HepG2 (cell line): ENCODE data around the gene AS3MT. TPM values are rescaled to one million over a fixed set of nuclear protein-coding genes. Genes with fewer than 3 reads are reported as not detected.

Source experiments
- AHR ChIP-seq: IDR thresholded peaks from 2 replicates; pipeline ENCODE4 v1.6.1; 2018; ENCODE audit warnings: missing genetic modification reagents, missing compliant biosample characterization
- HDAC1 ChIP-seq: sonication (generic); formaldehyde crosslinking; IDR thresholded peaks from 2 replicates; pipeline ENCODE4 v1.5.1; 2020; ENCODE audit warnings: mild to moderate bottlenecking, missing genetic modification reagents
- HOXA9 ChIP-seq: sonication (generic); formaldehyde crosslinking; IDR thresholded peaks from 2 replicates; pipeline ENCODE4 v1.8.1; 2022; ENCODE audit warnings: missing genetic modification reagents, mild to moderate bottlenecking, moderate library complexity, borderline replicate concordance
- KAT2B ChIP-seq: fragments of 150-350 bp; IDR thresholded peaks from 2 replicates; pipeline ENCODE4 v1.6.1; 2014; ENCODE audit warnings: low read depth, low read length, borderline replicate concordance
- KDM2A ChIP-seq: sonication (generic); formaldehyde crosslinking; IDR thresholded peaks from 2 replicates; pipeline ENCODE4 v1.4.0; 2020; ENCODE audit warnings: low read depth, missing genetic modification reagents, borderline replicate concordance
- MXI1 ChIP-seq: IDR thresholded peaks from 3 replicates; pipeline ENCODE4 v1.6.1; 2012; ENCODE audit warnings: low read depth, low read length, inconsistent platforms, borderline replicate concordance
- NONO ChIP-seq, 2 experiments: fragments of 450-650 bp in 1 of 2; sonication (generic) in 1 of 2; formaldehyde crosslinking in 1 of 2; IDR thresholded peaks in 1 of 2; conservative IDR thresholded peaks in 1 of 2; 2 replicates each; pipeline versions ENCODE4 v1.6.1 to v1.8.0; 2017 to 2022; ENCODE audit warnings: mild to moderate bottlenecking in 1 of 2, missing genetic modification reagents in 1 of 2, moderate library complexity in 1 of 2
- TEAD3 ChIP-seq: optimal IDR thresholded peaks from 2 replicates; pipeline ENCODE3; 2016; ENCODE audit warnings: borderline replicate concordance
- ZC3H13 ChIP-seq: sonication (generic); formaldehyde crosslinking; IDR thresholded peaks from 2 replicates; pipeline ENCODE4 v1.8.1; 2023; ENCODE audit warnings: mild to moderate bottlenecking, missing genetic modification reagents, moderate library complexity
- ZNF143 ChIP-seq: sonication (generic); formaldehyde crosslinking; IDR thresholded peaks from 2 replicates; pipeline ENCODE4 v1.4.0; 2020; ENCODE audit warnings: missing genetic modification reagents
- ZNF235 ChIP-seq: sonication (generic); formaldehyde crosslinking; IDR thresholded peaks from 2 replicates; pipeline ENCODE4 v1.8.1; 2023; ENCODE audit warnings: mild to moderate bottlenecking, missing genetic modification reagents, borderline replicate concordance
- ZNF589 ChIP-seq: sonication (generic); formaldehyde crosslinking; conservative IDR thresholded peaks from 2 replicates; pipeline ENCODE4 v1.8.0; 2022; ENCODE audit warnings: mild to moderate bottlenecking, moderate library complexity, missing genetic modification reagents
- ZNF75D ChIP-seq: sonication (generic); formaldehyde crosslinking; IDR thresholded peaks from 2 replicates; pipeline ENCODE4 v1.8.1; 2023; ENCODE audit warnings: missing genetic modification reagents, mild to moderate bottlenecking, borderline replicate concordance
- ZNF790 ChIP-seq: sonication (generic); formaldehyde crosslinking; IDR thresholded peaks from 2 replicates; pipeline ENCODE4 v1.8.0; 2022; ENCODE audit warnings: missing genetic modification reagents, mild to moderate bottlenecking, borderline replicate concordance
- polyA plus RNA-seq, 8 experiments: library from polyadenylated mRNA; depleted of rRNA in 3 of 8; stranded (reverse) in 7 of 8; unstranded in 1 of 8; fragments of >200 nt; fragmentation: Illumina TruSeq in 4 of 8; extraction: Trizol in 4 of 8; gene quantifications; 2 replicates each; pipeline versions ENCODE4 v1.2.1 to v1.2.3, GENCODE V29; 2011 to 2016; ENCODE audit warnings: low read depth in 4 of 8, missing spikeins in 1 of 8, mixed read lengths in 1 of 8; ENCODE audit not compliant: insufficient read depth in 1 of 8
- total RNA-seq, 5 experiments: library from RNA; depleted of rRNA; stranded (reverse); fragments of >200 nt; fragmentation: Illumina TruSeq; extraction: Trizol; gene quantifications; 2 replicates each; pipeline ENCODE4 v1.2.3, GENCODE V29; 2016; ENCODE audit warnings: low read depth in 1 of 5
- TF ChIP-seq, protein P1 (sequence below): sonication (generic); formaldehyde crosslinking; IDR thresholded peaks from 2 replicates; pipeline ENCODE4 v1.5.0; 2020; ENCODE audit warnings: mild to moderate bottlenecking, missing genetic modification reagents
- TF ChIP-seq, protein P2 (sequence below): IDR thresholded peaks from 2 replicates; pipeline ENCODE4 v1.6.1; 2016; ENCODE audit warnings: mild to moderate bottlenecking
- TF ChIP-seq, protein P3 (sequence below): sonication (generic); formaldehyde crosslinking; IDR thresholded peaks from 2 replicates; pipeline ENCODE4 v1.9.0; 2021; ENCODE audit warnings: mild to moderate bottlenecking, missing genetic modification reagents

Gene AS3MT
- total and polyA plus RNA-seq, 2 of the 13 experiments (the other 11 are each of a cell fraction or from before 2014, with no cell fraction given): 8.7 to 17.4 TPM

DNA sequence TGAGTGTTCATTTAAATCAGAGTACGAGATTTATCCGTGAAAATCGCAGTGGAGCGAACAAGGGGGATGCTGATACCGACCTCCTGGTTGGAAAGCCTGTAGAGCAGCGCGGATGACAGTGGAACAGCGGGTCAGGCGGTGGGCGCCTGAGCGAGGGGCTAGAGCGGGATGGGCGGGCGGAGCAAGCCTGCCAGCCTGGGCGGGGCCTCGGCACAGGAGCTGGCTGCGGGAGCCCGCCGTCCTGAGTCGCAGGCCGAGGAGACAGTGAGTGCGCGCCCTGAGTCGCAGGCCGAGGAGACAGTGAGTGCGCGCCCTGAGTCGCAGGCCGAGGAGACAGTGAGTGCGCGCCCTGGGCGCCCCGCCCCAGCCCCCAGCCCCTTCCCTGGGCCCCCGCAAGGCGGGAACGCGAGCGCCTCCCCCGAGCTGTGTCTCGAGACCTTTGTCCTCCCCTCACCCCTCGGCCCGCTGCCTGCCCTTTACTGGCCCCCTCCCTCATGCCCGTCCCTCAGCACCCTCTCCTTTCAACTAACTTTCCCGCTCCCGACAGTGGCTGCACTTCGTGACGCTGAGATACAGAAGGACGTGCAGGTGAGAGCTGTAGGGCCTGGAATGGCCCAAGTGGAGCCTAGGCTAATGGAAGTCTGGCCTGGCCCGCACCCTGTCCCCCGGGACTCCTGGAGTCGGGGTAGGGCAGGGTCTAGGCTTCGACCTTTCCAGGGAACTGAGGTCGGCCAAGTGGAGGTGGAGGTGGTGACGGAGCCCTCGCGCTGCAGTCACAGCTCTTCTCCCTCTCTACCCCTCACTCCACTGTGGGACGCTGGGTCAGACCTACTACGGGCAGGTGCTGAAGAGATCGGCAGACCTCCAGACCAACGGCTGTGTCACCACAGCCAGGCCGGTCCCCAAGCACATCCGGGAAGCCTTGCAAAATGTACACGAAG lies at the start of gene AS3MT (continued):
- TF ChIP-seq ZC3H13 (CRISPR knock-in tag) (peak; percentile 66; the same call in 1 of the 2 replicates), AHR (CRISPR knock-in tag) (0 out of 2 replicates have a peak, but pooled peaks have one; percentile 22), NONO (IDR thresholded peaks at IDR 0.05) (no peak), NONO (CRISPR knock-in tag; conservative IDR thresholded peaks at IDR 0.05) (peak; percentile 63; the same call in 1 of the 2 replicates), MXI1 (no peak), ZNF235 (CRISPR knock-in tag) (0 out of 2 replicates have a peak, but pooled peaks have one; percentile 37), KDM2A (CRISPR knock-in tag) (peak; percentile 97), TEAD3 (CRISPR knock-in tag) (peak; percentile 23), ZNF143 (CRISPR knock-in tag) (peak; percentile 37; the same call in 1 of the 2 replicates), KAT2B (no peak), ZNF75D (CRISPR knock-in tag) (0 out of 2 replicates have a peak, but pooled peaks have one; percentile 64), HOXA9 (CRISPR knock-in tag) (peak; percentile 28; the same call in 1 of the 2 replicates), HDAC1 (CRISPR knock-in tag) (no peak), ZNF589 (CRISPR knock-in tag) (peak; percentile 54; the same call in 1 of the 2 replicates), ZNF790 (CRISPR knock-in tag) (0 out of 2 replicates have a peak, but pooled peaks have one; percentile 39)
- TF ChIP-seq, protein P1, sequence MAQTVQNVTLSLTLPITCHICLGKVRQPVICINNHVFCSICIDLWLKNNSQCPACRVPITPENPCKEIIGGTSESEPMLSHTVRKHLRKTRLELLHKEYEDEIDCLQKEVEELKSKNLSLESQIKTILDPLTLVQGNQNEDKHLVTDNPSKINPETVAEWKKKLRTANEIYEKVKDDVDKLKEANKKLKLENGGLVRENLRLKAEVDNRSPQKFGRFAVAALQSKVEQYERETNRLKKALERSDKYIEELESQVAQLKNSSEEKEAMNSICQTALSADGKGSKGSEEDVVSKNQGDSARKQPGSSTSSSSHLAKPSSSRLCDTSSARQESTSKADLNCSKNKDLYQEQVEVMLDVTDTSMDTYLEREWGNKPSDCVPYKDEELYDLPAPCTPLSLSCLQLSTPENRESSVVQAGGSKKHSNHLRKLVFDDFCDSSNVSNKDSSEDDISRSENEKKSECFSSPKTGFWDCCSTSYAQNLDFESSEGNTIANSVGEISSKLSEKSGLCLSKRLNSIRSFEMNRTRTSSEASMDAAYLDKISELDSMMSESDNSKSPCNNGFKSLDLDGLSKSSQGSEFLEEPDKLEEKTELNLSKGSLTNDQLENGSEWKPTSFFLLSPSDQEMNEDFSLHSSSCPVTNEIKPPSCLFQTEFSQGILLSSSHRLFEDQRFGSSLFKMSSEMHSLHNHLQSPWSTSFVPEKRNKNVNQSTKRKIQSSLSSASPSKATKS (CRISPR knock-in tag): 0 out of 2 replicates have a peak, but pooled peaks have one; percentile 39
- TF ChIP-seq, protein P2, sequence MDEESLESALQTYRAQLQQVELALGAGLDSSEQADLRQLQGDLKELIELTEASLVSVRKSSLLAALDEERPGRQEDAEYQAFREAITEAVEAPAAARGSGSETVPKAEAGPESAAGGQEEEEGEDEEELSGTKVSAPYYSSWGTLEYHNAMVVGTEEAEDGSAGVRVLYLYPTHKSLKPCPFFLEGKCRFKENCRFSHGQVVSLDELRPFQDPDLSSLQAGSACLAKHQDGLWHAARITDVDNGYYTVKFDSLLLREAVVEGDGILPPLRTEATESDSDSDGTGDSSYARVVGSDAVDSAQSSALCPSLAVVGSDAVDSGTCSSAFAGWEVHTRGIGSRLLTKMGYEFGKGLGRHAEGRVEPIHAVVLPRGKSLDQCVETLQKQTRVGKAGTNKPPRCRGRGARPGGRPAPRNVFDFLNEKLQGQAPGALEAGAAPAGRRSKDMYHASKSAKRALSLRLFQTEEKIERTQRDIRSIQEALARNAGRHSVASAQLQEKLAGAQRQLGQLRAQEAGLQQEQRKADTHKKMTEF (CRISPR knock-in tag): 0 out of 2 replicates have a peak, but pooled peaks have one; percentile 20
- TF ChIP-seq, protein P3, sequence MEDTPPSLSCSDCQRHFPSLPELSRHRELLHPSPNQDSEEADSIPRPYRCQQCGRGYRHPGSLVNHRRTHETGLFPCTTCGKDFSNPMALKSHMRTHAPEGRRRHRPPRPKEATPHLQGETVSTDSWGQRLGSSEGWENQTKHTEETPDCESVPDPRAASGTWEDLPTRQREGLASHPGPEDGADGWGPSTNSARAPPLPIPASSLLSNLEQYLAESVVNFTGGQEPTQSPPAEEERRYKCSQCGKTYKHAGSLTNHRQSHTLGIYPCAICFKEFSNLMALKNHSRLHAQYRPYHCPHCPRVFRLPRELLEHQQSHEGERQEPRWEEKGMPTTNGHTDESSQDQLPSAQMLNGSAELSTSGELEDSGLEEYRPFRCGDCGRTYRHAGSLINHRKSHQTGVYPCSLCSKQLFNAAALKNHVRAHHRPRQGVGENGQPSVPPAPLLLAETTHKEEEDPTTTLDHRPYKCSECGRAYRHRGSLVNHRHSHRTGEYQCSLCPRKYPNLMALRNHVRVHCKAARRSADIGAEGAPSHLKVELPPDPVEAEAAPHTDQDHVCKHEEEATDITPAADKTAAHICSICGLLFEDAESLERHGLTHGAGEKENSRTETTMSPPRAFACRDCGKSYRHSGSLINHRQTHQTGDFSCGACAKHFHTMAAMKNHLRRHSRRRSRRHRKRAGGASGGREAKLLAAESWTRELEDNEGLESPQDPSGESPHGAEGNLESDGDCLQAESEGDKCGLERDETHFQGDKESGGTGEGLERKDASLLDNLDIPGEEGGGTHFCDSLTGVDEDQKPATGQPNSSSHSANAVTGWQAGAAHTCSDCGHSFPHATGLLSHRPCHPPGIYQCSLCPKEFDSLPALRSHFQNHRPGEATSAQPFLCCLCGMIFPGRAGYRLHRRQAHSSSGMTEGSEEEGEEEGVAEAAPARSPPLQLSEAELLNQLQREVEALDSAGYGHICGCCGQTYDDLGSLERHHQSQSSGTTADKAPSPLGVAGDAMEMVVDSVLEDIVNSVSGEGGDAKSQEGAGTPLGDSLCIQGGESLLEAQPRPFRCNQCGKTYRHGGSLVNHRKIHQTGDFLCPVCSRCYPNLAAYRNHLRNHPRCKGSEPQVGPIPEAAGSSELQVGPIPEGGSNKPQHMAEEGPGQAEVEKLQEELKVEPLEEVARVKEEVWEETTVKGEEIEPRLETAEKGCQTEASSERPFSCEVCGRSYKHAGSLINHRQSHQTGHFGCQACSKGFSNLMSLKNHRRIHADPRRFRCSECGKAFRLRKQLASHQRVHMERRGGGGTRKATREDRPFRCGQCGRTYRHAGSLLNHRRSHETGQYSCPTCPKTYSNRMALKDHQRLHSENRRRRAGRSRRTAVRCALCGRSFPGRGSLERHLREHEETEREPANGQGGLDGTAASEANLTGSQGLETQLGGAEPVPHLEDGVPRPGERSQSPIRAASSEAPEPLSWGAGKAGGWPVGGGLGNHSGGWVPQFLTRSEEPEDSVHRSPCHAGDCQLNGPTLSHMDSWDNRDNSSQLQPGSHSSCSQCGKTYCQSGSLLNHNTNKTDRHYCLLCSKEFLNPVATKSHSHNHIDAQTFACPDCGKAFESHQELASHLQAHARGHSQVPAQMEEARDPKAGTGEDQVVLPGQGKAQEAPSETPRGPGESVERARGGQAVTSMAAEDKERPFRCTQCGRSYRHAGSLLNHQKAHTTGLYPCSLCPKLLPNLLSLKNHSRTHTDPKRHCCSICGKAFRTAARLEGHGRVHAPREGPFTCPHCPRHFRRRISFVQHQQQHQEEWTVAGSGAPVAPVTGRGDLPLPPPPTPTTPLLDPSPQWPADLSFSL (CRISPR knock-in tag): no peak
